Lung (tissue), 12 donors: ENCODE measurements around the gene LMO3. TPM values are rescaled to one million over a fixed set of nuclear protein-coding genes. Genes with fewer than 3 reads are reported as not detected.
A peak's percentile ranks its signal among the peaks of the same experiment; 100 is the strongest.

ENCODE experiments used
- ATAC-seq: fragments of 200-7000 bp; cut with Tn5 transposase; one replicate; pipeline ENCODE4 v1.9.1; 2020; ENCODE audit warnings: moderate number of reproducible peaks; ENCODE audit not compliant: insufficient read depth, low FRiP score
- DNase-seq, 3 donors: peaks; one replicate each; pipeline ENCODE4 v3.0.0-alpha.2; 2013 to 2017
- H3K27ac ChIP-seq, 2 donors: one replicate each; pipeline ENCODE4 v1.5.1; 2013; ENCODE audit warnings: mild to moderate bottlenecking in 2 of 2, moderate library complexity in 2 of 2, control low read depth in 1 of 2, inconsistent platforms in 1 of 2, low read depth in 1 of 2, low read length in 1 of 2
- H3K27me3 ChIP-seq, 3 donors: one replicate each; pipeline ENCODE4 v1.5.1; 2013; ENCODE audit warnings: low read length in 2 of 3; ENCODE audit not compliant: control insufficient read depth in 3 of 3, insufficient read depth in 3 of 3
- H3K36me3 ChIP-seq, 4 donors: one replicate each; pipeline ENCODE4 v1.5.1; 2013; ENCODE audit warnings: low read length in 4 of 4, mild to moderate bottlenecking in 1 of 4, moderate library complexity in 1 of 4; ENCODE audit not compliant: control insufficient read depth in 4 of 4, insufficient read depth in 4 of 4
- H3K4me1 ChIP-seq, 5 donors: one replicate each; pipeline ENCODE4 v1.5.1; 2013; ENCODE audit warnings: low read length in 5 of 5, mild to moderate bottlenecking in 2 of 5, moderate library complexity in 1 of 5; ENCODE audit not compliant: control insufficient read depth in 5 of 5, insufficient read depth in 5 of 5
- H3K4me3 ChIP-seq: one replicate; pipeline ENCODE4 v1.5.1; 2013; ENCODE audit warnings: mild to moderate bottlenecking, control low read depth, moderate library complexity
- H3K9ac ChIP-seq, 2 donors: one replicate each; pipeline ENCODE4 v1.5.1; 2013; ENCODE audit warnings: low read length in 2 of 2, control low read depth in 1 of 2; ENCODE audit not compliant: insufficient read depth in 1 of 2
- H3K9me3 ChIP-seq, 4 donors: one replicate each; pipeline ENCODE4 v1.5.1; 2013; ENCODE audit warnings: low read length in 3 of 4, mild to moderate bottlenecking in 1 of 4, moderate library complexity in 1 of 4; ENCODE audit not compliant: control insufficient read depth in 4 of 4, insufficient read depth in 3 of 4
- WGBS, 2 donors: extraction: QIAGEN DNeasy Blood & Tissue Kit; methylation state at CpG; one replicate each; pipeline ENCODE4 v1.1.7; 2013; 5-methylcytosine and 5-hydroxymethylcytosine counted together
- polyA plus RNA-seq, 2 donors: library from polyadenylated mRNA; stranded (reverse); fragments of 200-250 nt; gene quantifications; one replicate each; pipeline ENCODE4 v1.2.1, GENCODE V29; 2013
- total RNA-seq, 2 donors: library from RNA; depleted of rRNA in 1 of 2; stranded (reverse); fragments of >200 nt in 1 of 2; gene quantifications; one replicate each; pipeline ENCODE4 v1.2.1, GENCODE V29; 2014 to 2021
- TF ChIP-seq, protein P1 (sequence below): IDR thresholded peaks from 2 replicates; pipeline ENCODE4 v1.5.1; 2012; ENCODE audit warnings: mild to moderate bottlenecking; ENCODE audit errors: control extremely low read depth, extremely low read depth
- donor health status: control.
- donor health status: control.
- donor health status: Bipolar disorder and iron deficiency.
- donor health status: healthy.
- donor health status: DM: yes; HTN: yes; CAD: no.

LMO3 gene
- total and polyA plus RNA-seq, 4 donors = 54.0 to 176 (median 137) TPM

DNA sequence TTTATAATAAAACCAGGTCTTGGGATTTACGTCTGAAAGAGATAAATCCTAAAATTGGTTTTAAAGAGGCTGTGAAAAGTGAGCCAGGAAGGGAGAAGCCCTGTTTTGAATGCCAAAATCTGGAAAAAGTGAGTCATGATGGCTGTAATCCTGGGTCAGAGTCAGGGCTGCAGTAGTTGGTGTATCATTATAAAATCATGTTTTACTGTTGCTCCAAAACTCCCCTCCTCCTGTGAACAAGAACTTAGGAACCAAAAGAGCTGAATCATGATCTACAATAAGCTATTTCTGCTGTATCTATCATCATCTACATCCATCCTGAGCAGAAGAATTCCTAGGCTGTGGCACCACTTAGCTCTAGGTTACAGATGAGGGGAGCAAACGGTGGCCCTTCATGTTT, 79.3 kb downstream of the LMO3 start:
- no peak overlapping the region for H3K27ac ChIP-seq
- DNase-seq (no peak), ATAC-seq (no peak)
- no peaks in the 10 kb centered on the region for H3K36me3 ChIP-seq
- no peaks in the 10 kb centered on the region for H3K4me1 ChIP-seq
- no peaks in the 10 kb centered on the region for H3K9me3 ChIP-seq
- no peaks in the 10 kb centered on the region for H3K27me3 ChIP-seq
- TF ChIP-seq, protein P1, sequence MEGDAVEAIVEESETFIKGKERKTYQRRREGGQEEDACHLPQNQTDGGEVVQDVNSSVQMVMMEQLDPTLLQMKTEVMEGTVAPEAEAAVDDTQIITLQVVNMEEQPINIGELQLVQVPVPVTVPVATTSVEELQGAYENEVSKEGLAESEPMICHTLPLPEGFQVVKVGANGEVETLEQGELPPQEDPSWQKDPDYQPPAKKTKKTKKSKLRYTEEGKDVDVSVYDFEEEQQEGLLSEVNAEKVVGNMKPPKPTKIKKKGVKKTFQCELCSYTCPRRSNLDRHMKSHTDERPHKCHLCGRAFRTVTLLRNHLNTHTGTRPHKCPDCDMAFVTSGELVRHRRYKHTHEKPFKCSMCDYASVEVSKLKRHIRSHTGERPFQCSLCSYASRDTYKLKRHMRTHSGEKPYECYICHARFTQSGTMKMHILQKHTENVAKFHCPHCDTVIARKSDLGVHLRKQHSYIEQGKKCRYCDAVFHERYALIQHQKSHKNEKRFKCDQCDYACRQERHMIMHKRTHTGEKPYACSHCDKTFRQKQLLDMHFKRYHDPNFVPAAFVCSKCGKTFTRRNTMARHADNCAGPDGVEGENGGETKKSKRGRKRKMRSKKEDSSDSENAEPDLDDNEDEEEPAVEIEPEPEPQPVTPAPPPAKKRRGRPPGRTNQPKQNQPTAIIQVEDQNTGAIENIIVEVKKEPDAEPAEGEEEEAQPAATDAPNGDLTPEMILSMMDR = no peak
- no peak overlapping the region for H3K4me3 ChIP-seq
- 76 to 77% methylated on average over 2 of the region's 2 CpGs for whole genome bisulfite sequencing, 2 donors
- no peak overlapping the region for H3K9ac ChIP-seq

DNA sequence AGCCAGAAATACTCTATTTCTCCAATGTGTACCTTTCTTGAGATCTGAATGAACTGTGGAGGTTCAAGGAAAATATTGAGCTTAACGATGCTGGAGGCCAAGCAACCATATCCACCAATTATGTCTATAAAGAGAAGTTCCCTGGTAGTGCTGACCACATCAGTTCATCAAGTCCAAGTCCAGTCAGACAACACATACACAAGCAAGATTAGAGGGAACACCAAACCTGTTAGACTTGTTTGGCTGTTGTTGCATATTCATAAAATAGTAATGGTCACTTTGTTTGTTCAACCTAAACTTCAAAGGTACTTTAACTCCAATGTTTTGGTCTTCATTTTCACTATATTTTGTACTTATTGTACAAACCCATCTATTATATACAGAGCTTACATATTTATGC, 81.6 kb downstream of the LMO3 start:
- Histone ChIP-seq H3K4me3 (no peak overlapping the region), H3K36me3 (no peaks in the 10 kb centered on the region), H3K27me3 (no peaks in the 10 kb centered on the region), H3K27ac (no peak overlapping the region), H3K9me3 (no peaks in the 10 kb centered on the region), H3K4me1 (no peaks in the 10 kb centered on the region), H3K9ac (no peak overlapping the region)
- DNase-seq = peak in 1 of 3 donors; percentile 3
- ATAC-seq = no peak
- WGBS, 2 donors = 51 to 73% methylated on average over 1 of the region's 1 CpG
- TF ChIP-seq, protein P1 = no peak

DNA sequence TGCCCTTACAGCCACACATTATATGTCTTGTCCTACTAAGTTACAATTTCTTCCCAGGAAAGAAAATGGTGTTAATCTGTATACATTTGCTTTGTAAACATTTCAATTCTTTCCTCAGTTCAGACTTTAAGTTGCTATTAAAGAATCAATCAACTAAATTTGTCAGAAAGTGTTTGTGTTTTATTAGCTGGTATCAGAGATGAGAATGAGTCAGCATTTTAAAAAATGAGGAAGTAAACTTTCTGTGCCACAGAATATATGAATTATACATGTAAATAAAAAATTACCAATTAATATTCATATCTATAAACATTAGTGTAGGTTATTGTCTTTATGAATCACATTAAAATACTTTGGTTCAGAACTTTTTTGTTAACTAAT, 82.0 kb downstream of the LMO3 start:
- no peak overlapping the region for H3K4me3 ChIP-seq
- no peaks in the 10 kb centered on the region for H3K9me3 ChIP-seq
- no peaks in the 10 kb centered on the region for H3K27me3 ChIP-seq
- H3K4me1 ChIP-seq = no peaks in the 10 kb centered on the region
- ATAC-seq (no peak), DNase-seq (no peak)
- no peaks in the 10 kb centered on the region for H3K36me3 ChIP-seq
- H3K27ac ChIP-seq = no peak overlapping the region
- TF ChIP-seq, protein P1 = no peak
- H3K9ac ChIP-seq = no peak overlapping the region

DNA sequence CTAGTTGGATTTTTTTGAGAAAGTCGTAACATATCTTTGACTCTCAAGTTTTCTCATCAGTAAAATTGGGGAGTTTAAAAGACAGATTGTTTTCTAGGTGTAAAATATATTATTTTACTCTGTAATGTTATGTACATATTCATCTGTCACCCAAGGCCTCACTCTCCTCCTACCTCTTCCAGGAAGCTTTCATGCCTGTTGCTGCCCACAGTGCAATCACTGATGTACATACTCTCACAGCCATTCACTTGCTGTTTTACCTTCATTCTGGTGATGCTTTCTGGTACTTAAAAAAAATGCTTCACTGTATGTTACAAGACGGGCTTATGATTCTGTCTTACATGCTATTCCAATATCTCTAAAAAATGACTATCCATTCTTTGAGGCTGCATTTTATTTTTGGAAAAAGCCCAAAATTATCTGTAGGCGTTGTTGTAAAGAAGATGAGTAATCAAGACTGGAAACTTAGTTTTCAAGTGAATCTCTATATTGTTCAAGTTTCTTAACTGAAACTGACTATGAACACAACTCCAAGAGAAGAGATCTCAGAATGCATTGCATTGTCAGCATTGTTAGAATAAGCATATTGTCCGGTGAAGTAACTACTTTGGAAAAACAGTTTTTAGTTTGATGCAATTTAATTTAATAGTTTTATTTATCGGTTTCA, 82.5 kb downstream of the LMO3 start:
- Histone ChIP-seq H3K27me3 (no peaks in the 10 kb centered on the region), H3K4me3 (no peak overlapping the region), H3K27ac (no peak overlapping the region), H3K36me3 (no peaks in the 10 kb centered on the region), H3K9ac (no peak overlapping the region), H3K4me1 (no peaks in the 10 kb centered on the region), H3K9me3 (no peaks in the 10 kb centered on the region)
- TF ChIP-seq, protein P1 = no peak
- ATAC-seq (no peak), DNase-seq (no peak)
- WGBS, 2 donors = 85 to 88% methylated on average over 5 of the region's 5 CpGs
